DMS53 treated with DMSO at 0.1 percent for 48 hours (cell line): ENCODE data around the gene ADCY1.

ENCODE experiments used
- DNase-seq: peaks from one replicate; lab custom pipeline; 2025; ENCODE audit not compliant: unreplicated experiment; lab: John Stamatoyannopoulos, UW

ADCY1 gene

GRCh38 chr7:45623740-45624391, 49.7 kb downstream of the ADCY1 start:
- no peak for DNase-seq

- DNase-seq: no peak
Observed at GRCh38 chr7:45624392-45624760, 50.2 kb downstream of the ADCY1 start.

GRCh38 chr7:45625067-45625466, 50.9 kb downstream of the ADCY1 start:
- no peak for DNase-seq

- no peak for DNase-seq
Observed at GRCh38 chr7:45625714-45626440, 51.7 kb downstream of the ADCY1 start.

- no peak for DNase-seq
Observed at GRCh38 chr7:45626441-45627430, 52.6 kb downstream of the ADCY1 start.

GRCh38 chr7:45627691-45628456, 53.7 kb downstream of the ADCY1 start:
- DNase-seq: no peak

- DNase-seq: no peak
Observed at GRCh38 chr7:45631569-45631968, 57.4 kb downstream of the ADCY1 start.

GRCh38 chr7:45636733-45637132, 62.6 kb downstream of the ADCY1 start:
- no peak for DNase-seq

- DNase-seq: peak; percentile 62
Observed at GRCh38 chr7:45638916-45639315, 64.7 kb downstream of the ADCY1 start.

GRCh38 chr7:45642044-45642443, 67.9 kb downstream of the ADCY1 start:
- no peak for DNase-seq

GRCh38 chr7:45643630-45644029, 69.5 kb downstream of the ADCY1 start:
- DNase-seq: no peak

- DNase-seq: no peak
Observed at GRCh38 chr7:45644237-45644636, 70.1 kb downstream of the ADCY1 start.

- no peak for DNase-seq
Observed at GRCh38 chr7:45645141-45645969, 71.2 kb downstream of the ADCY1 start.

GRCh38 chr7:45646207-45646821, 72.1 kb downstream of the ADCY1 start:
- no peak for DNase-seq

- no peak for DNase-seq
Observed at GRCh38 chr7:45646996-45647825, 73.0 kb downstream of the ADCY1 start.

GRCh38 chr7:45647967-45648670, 74.0 kb downstream of the ADCY1 start:
- no peak for DNase-seq

GRCh38 chr7:45648671-45648995, 74.5 kb downstream of the ADCY1 start:
- no peak for DNase-seq
